Large intestine (tissue), 3 donors: ENCODE data around the gene IGLL1. TPM values are rescaled to one million over a fixed set of nuclear protein-coding genes. Genes with fewer than 3 reads are reported as not detected.
"Not testable (repeated sequence)": the region's sequence is repeated elsewhere in the genome, so short reads cannot be mapped to it uniquely, and the experiment has no call there.

Source experiments
- DNase-seq, 2 donors: peaks; one replicate each; pipeline versions ENCODE4 v3.0.0 to v3.0.0-alpha.2; 2013
- H3K27ac ChIP-seq: one replicate; pipeline ENCODE4 v1.5.1; 2013; ENCODE audit warnings: low read length
- H3K27me3 ChIP-seq: 2 replicates; pipeline ENCODE4 v1.6.1; 2013; ENCODE audit warnings: low read length; ENCODE audit not compliant: control insufficient read depth, insufficient read depth
- H3K36me3 ChIP-seq: 2 replicates; pipeline ENCODE4 v1.6.1; 2013; ENCODE audit warnings: low read length; ENCODE audit not compliant: control insufficient read depth, insufficient read depth
- H3K4me1 ChIP-seq: one replicate; pipeline ENCODE4 v1.6.1; 2013; ENCODE audit warnings: low read length; ENCODE audit not compliant: control insufficient read depth, insufficient read depth
- H3K4me3 ChIP-seq: one replicate; pipeline ENCODE4 v1.5.1; 2013; ENCODE audit warnings: low read length
- H3K9me3 ChIP-seq: one replicate; pipeline ENCODE4 v1.6.1; 2013; ENCODE audit warnings: mild to moderate bottlenecking, low read depth, low read length, moderate library complexity; ENCODE audit not compliant: control insufficient read depth
- WGBS: methylation state at CpG from one replicate; pipeline ENCODE4 v1.1.5; 2013; ENCODE audit warnings: low lambda C conversion rate; ENCODE audit not compliant: insufficient coverage; 5-methylcytosine and 5-hydroxymethylcytosine counted together
- polyA plus RNA-seq: library from polyadenylated mRNA; unstranded; fragments of 120-200 nt; gene quantifications from one replicate; pipeline ENCODE4 v1.2.1, GENCODE V29; 2013

The IGLL1 gene
- polyA plus RNA-seq, 1 donor: 0.60 TPM

DNA sequence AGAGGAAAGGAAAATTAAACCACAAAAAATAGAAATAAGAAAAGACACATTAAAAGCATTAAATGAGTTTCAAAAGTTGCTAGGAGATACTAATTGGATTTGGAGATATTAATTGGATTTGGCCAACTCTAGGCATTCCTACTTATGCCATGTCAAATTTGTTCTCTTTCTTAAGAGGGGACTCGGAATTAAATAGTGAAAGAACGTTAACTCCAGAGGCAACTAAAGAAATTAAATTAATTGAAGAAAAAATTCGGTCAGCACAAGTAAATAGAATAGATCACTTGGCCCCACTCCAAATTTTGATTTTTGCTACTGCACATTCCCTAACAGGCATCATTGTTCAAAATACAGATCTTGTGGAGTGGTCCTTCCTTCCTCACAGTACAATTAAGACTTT, 37.7 kb downstream of the IGLL1 start:
- H3K4me1 ChIP-seq: peaks cover 15% of the 10 kb centered on the region
- not testable (repeated sequence) for DNase-seq, H3K4me3 ChIP-seq, H3K27me3 ChIP-seq, H3K9me3 ChIP-seq, H3K36me3 ChIP-seq, H3K27ac ChIP-seq
- WGBS: 100% methylated on average over 2 of the region's 3 CpGs

DNA sequence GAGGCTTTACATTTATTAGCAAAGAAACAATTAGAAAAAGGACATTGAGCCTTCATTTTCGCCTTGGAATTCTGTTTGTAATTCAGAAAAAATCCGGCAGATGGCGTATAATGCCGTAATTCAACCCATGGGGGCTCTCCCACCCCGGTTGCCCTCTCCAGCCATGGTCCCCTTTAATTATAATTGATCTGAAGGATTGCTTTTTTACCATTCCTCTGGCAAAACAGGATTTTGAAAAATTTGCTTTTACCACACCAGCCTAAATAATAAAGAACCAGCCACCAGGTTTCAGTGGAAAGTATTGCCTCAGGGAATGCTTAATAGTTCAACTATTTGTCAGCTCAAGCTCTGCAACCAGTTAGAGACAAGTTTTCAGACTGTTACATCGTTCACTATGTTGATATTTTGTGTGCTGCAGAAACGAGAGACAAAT, 38.2 kb downstream of the IGLL1 start:
- not testable (repeated sequence) for H3K27ac ChIP-seq, H3K9me3 ChIP-seq, H3K27me3 ChIP-seq, H3K36me3 ChIP-seq, DNase-seq, H3K4me3 ChIP-seq
- no CpG with 5 or more reads among the region's 7 CpGs for WGBS
- peaks cover 21% of the 10 kb centered on the region for H3K4me1 ChIP-seq

DNA sequence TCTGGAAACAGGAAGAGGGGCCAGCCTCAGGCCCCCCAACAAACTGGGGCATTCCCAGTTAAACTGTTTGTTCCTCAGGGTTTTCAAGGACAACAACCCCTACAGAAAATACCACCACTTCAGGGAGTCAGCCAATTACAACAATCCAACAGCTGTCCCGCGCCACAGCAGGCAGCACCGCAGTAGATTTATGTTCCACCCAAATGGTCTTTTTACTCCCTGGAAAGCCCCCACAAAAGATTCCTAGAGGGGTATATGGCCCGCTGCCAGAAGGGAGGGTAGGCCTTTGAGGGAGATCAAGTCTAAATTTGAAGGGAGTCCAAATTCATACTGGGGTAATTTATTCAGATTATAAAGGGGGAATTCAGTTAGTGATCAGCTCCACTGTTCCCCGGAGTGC, 39.3 kb downstream of the IGLL1 start:
- not testable (repeated sequence) for H3K4me3 ChIP-seq, H3K27me3 ChIP-seq, H3K36me3 ChIP-seq, DNase-seq, H3K27ac ChIP-seq, H3K9me3 ChIP-seq
- H3K4me1 ChIP-seq: peaks cover 27% of the 10 kb centered on the region
- no CpG with 5 or more reads among the region's 5 CpGs for WGBS

DNA sequence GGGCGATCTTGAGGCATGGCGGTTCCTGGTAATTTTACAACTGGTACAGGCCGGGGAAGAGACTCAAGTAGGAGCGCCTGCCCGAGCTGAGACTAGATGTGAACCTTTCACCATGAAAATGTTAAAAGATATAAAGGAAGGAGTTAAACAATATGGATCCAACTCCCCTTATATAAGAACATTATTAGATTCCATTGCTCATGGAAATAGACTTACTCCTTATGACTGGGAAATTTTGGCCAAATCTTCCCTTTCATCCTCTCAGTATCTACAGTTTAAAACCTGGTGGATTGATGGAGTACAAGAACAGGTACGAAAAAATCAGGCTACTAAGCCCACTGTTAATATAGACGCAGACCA, 40.3 kb downstream of the IGLL1 start:
- WGBS: no CpG with 5 or more reads among the region's 7 CpGs
- not testable (repeated sequence) for H3K36me3 ChIP-seq, H3K9me3 ChIP-seq, H3K27me3 ChIP-seq, DNase-seq, H3K27ac ChIP-seq, H3K4me3 ChIP-seq
- H3K4me1 ChIP-seq: peaks cover 37% of the 10 kb centered on the region

DNA sequence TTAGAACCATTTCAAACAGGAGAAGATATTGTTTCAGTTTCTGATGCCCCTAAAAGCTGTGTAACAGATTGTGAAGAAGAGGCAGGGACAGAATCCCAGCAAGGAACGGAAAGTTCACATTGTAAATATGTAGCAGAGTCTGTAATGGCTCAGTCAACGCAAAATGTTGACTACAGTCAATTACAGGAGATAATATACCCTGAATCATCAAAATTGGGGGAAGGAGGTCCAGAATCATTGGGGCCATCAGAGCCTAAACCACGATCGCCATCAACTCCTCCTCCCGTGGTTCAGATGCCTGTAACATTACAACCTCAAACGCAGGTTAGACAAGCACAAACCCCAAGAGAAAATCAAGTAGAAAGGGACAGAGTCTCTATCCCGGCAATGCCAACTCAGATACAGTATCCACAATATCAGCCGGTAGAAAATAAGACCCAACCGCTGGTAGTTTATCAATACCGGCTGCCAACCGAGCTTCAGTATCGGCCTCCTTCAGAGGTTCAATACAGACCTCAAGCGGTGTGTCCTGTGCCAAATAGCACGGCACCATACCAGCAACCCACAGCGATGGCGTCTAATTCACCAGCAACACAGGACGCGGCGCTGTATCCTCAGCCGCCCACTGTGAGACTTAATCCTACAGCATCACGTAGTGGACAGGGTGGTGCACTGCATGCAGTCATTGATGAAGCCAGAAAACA, 40.8 kb downstream of the IGLL1 start:
- Histone ChIP-seq H3K36me3 (no peaks in the 10 kb centered on the region), H3K27ac (peak overlapping the region; percentile 19), H3K9me3 (no peaks in the 10 kb centered on the region), H3K27me3 (no peaks in the 10 kb centered on the region), H3K4me1 (peaks cover 42% of the 10 kb centered on the region), H3K4me3 (peak overlapping the region; percentile 19)
- peak; percentile 76 to 84 for DNase-seq
- WGBS: 10% methylated on average over 5 of the region's 21 CpGs

DNA sequence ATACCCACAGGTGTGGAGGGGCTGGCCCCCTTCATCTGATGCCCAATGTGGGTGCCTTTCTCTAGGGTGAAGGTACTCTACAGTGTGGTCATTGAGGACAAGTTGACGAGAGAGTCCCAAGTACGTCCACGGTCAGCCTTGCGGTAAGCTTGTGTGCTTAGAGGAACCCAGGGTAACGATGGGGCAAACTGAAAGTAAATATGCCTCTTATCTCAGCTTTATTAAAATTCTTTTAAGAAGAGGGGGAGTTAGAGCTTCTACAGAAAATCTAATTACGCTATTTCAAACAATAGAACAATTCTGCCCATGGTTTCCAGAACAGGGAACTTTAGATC, 41.4 kb downstream of the IGLL1 start:
- H3K36me3 ChIP-seq, H3K9me3 ChIP-seq, H3K27me3 ChIP-seq, H3K4me3 ChIP-seq: not testable (repeated sequence)
- Histone ChIP-seq H3K27ac (peak overlapping the region; percentile 70), H3K4me1 (peaks cover 48% of the 10 kb centered on the region)
- no CpG with 5 or more reads among the region's 6 CpGs for WGBS
- peak in 1 of 2 donors; percentile 58 for DNase-seq

DNA sequence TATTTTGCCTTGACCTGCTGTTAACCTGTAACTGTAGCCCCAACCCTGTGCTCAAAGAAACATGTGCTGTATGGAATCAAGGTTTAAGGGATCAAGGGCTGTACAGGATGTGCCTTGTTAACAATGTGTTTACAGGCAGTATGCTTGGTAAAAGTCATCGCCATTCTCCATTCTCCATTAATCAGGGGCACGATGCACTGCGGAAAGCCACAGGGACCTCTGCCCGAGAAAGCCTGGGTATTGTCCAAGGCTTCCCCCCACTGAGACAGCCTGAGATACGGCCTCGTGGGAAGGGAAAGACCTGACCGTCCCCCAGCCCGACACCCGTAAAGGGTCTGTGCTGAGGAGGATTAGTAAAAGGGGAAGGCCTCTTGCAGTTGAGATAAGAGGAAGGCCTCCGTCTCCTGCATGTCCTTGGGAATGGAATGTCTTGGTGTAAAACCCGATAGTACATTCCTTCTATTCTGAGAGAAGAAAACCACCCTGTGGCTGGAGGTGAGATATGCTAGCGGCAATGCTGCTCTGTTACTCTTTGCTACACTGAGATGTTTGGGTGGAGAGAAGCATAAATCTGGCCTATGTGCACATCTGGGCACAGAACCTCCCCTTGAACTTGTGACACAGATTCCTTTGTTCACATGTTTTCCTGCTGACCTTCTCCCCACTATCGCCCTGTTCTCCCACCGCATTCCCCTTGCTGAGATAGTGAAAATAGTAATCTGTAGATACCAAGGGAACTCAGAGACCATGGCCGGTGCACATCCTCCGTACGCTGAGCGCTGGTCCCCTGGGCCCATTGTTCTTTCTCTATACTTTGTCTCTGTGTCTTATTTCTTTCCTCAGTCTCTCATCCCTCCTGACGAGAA, 42.0 kb downstream of the IGLL1 start:
- Histone ChIP-seq H3K4me1 (peaks cover 54% of the 10 kb centered on the region), H3K27ac (peak overlapping the region; percentile 70)
- WGBS: no CpG with 5 or more reads among the region's 19 CpGs
- peak; percentile 45 to 63 for DNase-seq
- H3K4me3 ChIP-seq, H3K27me3 ChIP-seq, H3K9me3 ChIP-seq, H3K36me3 ChIP-seq: not testable (repeated sequence)

DNA sequence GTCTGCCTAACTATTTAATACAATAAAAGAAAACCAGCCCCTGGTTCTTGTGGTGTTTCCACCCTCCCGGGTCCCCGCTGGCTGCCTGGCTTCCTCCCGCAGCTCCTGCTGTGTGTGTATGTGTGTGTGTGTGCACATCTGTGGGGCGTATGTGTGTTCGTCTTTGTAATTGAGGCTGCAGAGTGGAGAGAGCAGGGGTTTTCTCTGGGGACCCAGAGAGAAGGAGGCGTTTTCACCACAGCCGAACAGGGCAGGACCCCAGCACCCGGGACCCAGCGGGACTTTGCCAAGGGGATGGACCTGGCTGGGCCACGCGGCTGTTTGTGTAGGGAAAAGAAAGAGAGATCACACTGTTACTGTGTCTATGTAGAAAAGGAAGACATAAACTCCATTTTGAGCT, 42.7 kb downstream of the IGLL1 start:
- no peak for DNase-seq
- no peaks in the 10 kb centered on the region for H3K9me3 ChIP-seq
- peaks cover 60% of the 10 kb centered on the region for H3K4me1 ChIP-seq
- WGBS: no CpG with 5 or more reads among the region's 11 CpGs
- no peak overlapping the region for H3K4me3 ChIP-seq
- H3K36me3 ChIP-seq: no peaks in the 10 kb centered on the region
- no peaks in the 10 kb centered on the region for H3K27me3 ChIP-seq
- H3K27ac ChIP-seq: peak overlapping the region; percentile 70

DNA sequence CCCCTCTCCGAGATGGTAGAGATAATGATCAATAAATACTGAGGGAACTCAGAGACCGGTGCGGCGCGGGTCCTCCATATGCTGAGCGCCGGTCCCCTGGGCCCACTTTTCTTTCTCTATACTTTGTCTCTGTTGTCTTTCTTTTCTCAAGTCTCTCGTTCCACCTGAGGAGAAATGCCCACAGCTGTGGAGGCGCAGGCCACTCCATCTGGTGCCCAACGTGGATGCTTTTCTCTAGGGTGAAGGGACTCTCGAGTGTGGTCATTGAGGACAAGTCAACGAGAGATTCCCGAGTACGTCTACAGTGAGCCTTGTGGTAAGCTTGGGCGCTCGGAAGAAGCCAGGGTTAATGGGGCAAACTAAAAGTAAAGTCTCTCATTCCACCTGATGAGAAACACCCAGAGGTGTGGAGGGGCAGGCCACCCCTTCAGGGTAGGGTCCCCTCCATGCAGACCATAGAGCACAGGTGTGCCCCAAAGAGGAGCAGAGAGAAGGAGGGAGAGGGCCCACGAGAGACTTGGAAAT, 43.2 kb downstream of the IGLL1 start:
- DNase-seq: no peak

DNA sequence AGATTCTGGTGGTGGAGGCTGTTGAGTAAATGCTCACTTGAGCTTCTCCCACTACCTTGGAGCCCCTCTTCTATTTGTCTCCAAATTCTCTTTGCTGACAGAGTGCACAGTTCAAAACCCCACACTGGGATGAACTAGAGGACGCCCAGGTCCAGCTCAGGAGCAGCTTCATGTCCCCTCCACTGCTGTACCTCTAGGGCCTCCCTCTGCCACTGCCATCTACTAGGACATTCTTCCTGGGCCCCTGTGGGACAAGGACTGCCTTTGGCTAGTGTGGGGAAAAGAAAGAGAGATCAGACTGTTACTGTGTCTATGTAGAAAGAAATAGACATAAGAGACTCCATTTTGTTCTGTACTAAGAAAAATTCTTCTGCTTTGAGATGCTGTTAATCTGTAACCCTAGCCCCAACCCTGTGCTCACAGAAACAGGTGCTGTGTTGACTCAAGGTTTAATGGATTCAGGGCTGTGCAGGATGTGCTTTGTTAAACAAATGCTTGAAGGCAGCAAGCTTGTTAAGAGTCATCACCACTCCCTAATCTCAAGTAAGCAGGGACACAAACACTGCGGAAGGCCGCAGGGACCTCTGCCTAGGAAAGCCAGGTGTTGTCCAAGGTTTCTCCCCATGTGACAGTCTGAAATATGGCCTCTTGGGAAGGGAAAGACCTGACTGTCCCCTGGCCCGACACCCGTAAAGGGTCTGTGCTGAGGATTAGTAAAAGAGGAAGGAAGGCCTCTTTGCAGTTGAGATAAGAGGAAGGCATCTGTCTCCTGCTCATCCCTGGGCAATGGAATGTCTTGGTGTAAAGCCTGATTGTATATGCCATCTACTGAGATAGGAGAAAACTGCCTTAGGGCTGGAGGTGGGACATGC, 44.1 kb downstream of the IGLL1 start:
- peak in 1 of 2 donors; percentile 37 for DNase-seq
- H3K27ac ChIP-seq: peak overlapping the region; percentile 85
- not testable (repeated sequence) for H3K36me3 ChIP-seq, H3K27me3 ChIP-seq, H3K9me3 ChIP-seq, H3K4me3 ChIP-seq
- H3K4me1 ChIP-seq: peaks cover 62% of the 10 kb centered on the region
- 0% methylated on average over 2 of the region's 5 CpGs for WGBS

More for the DNA sequence above, 43.2 kb downstream of the IGLL1 start:
- Histone ChIP-seq H3K27me3 (no peaks in the 10 kb centered on the region), H3K4me1 (peaks cover 62% of the 10 kb centered on the region), H3K36me3 (no peaks in the 10 kb centered on the region), H3K4me3 (no peak overlapping the region), H3K9me3 (no peaks in the 10 kb centered on the region), H3K27ac (peak overlapping the region; percentile 70)
- 54% methylated on average over 9 of the region's 17 CpGs for WGBS
